Mesenchymal stem cell (in vitro differentiated cells and primary cell): ENCODE data around the gene VRK3.
"Not testable (repeated sequence)": the region's sequence is repeated elsewhere in the genome, so short reads cannot be mapped to it uniquely, and the experiment has no call there.

Experiments
- DNase-seq: peaks from one replicate; pipeline ENCODE4 v3.0.0-alpha.2; 2013
- H2AFZ ChIP-seq: one replicate; pipeline ENCODE4 v1.6.1; 2013; ENCODE audit warnings: low read depth, mild to moderate bottlenecking, control low read depth, inconsistent platforms, low read length, moderate library complexity
- H2AK5ac ChIP-seq: 2 replicates; pipeline ENCODE4 v1.6.1; 2013; ENCODE audit warnings: low read length, moderate library complexity, mild to moderate bottlenecking, inconsistent platforms; ENCODE audit not compliant: severe bottlenecking
- H2BK120ac ChIP-seq: one replicate; pipeline ENCODE4 v1.6.1; 2013; ENCODE audit warnings: low read depth, mild to moderate bottlenecking, inconsistent platforms, low read length, moderate library complexity
- H2BK12ac ChIP-seq, 2 experiments: one replicate each; pipeline ENCODE4 v1.6.1; 2013; ENCODE audit warnings: inconsistent platforms in 2 of 2, low read length in 2 of 2, mild to moderate bottlenecking in 2 of 2, moderate library complexity in 2 of 2, control low read depth in 1 of 2
- H2BK15ac ChIP-seq: one replicate; pipeline ENCODE4 v1.6.1; 2013; ENCODE audit warnings: mild to moderate bottlenecking, low read depth, inconsistent platforms; ENCODE audit not compliant: poor library complexity, severe bottlenecking
- H2BK5ac ChIP-seq: 2 replicates; pipeline ENCODE4 v1.6.1; 2013; ENCODE audit warnings: low read depth, mild to moderate bottlenecking, low read length, control low read depth, inconsistent platforms; ENCODE audit not compliant: poor library complexity, severe bottlenecking
- H3K14ac ChIP-seq, 2 experiments: one replicate each; pipeline ENCODE4 v1.6.1; 2013; ENCODE audit warnings: inconsistent platforms in 2 of 2, low read length in 2 of 2, control low read depth in 1 of 2, mild to moderate bottlenecking in 1 of 2, moderate library complexity in 1 of 2
- H3K18ac ChIP-seq, 2 experiments: one replicate each; pipeline ENCODE4 v1.6.1; 2013; ENCODE audit warnings: inconsistent platforms in 2 of 2, low read length in 2 of 2, control low read depth in 1 of 2, low read depth in 1 of 2, mild to moderate bottlenecking in 1 of 2
- H3K23ac ChIP-seq, 2 experiments: one replicate each; pipeline ENCODE4 v1.6.1; 2013; ENCODE audit warnings: inconsistent platforms in 2 of 2, low read length in 2 of 2, mild to moderate bottlenecking in 2 of 2, moderate library complexity in 2 of 2, control low read depth in 1 of 2
- H3K27ac ChIP-seq: 2 replicates; pipeline ENCODE4 v1.5.1; 2013; ENCODE audit warnings: mild to moderate bottlenecking, moderate library complexity, low read length, control low read depth, inconsistent platforms; ENCODE audit not compliant: poor library complexity, severe bottlenecking
- H3K27me3 ChIP-seq, 2 experiments: 2 replicates each; pipeline versions ENCODE4 v1.6.1 to v1.7.0; 2013; ENCODE audit warnings: low read length in 2 of 2, mild to moderate bottlenecking in 2 of 2, moderate library complexity in 2 of 2, control low read depth in 1 of 2, inconsistent platforms in 1 of 2; ENCODE audit not compliant: control insufficient read depth in 1 of 2, insufficient read depth in 1 of 2
- H3K36me3 ChIP-seq, 2 experiments: 2 replicates each; pipeline versions ENCODE4 v1.6.1 to v1.7.0; 2013; ENCODE audit warnings: low read length in 2 of 2, control low read depth in 1 of 2, inconsistent platforms in 1 of 2, low read depth in 1 of 2, mild to moderate bottlenecking in 1 of 2; ENCODE audit not compliant: insufficient read depth in 2 of 2, control insufficient read depth in 1 of 2
- H3K4ac ChIP-seq, 2 experiments: one replicate each; pipeline ENCODE4 v1.6.1; 2013; ENCODE audit warnings: inconsistent platforms in 2 of 2, low read length in 2 of 2, mild to moderate bottlenecking in 2 of 2, moderate library complexity in 2 of 2, control low read depth in 1 of 2, low read depth in 1 of 2
- H3K4me1 ChIP-seq: 2 replicates; pipeline ENCODE4 v1.6.1; 2013; ENCODE audit warnings: low read depth, low read length, control low read depth; ENCODE audit not compliant: control insufficient read depth, insufficient read depth
- H3K4me2 ChIP-seq: 2 replicates; pipeline ENCODE4 v1.6.1; 2013; ENCODE audit warnings: low read length, mild to moderate bottlenecking, inconsistent platforms; ENCODE audit not compliant: poor library complexity, severe bottlenecking
- H3K4me3 ChIP-seq, 2 experiments: 2 replicates each; pipeline versions ENCODE4 v1.5.1 to v1.7.0; 2013; ENCODE audit warnings: low read length in 2 of 2, mild to moderate bottlenecking in 2 of 2, control low read depth in 1 of 2, low read depth in 1 of 2; ENCODE audit not compliant: insufficient read depth in 1 of 2
- H3K79me1 ChIP-seq: replicated peaks from 2 replicates; pipeline ENCODE4 v1.6.1; 2013; ENCODE audit warnings: mild to moderate bottlenecking, control low read depth, low read length, inconsistent platforms; ENCODE audit not compliant: poor library complexity, severe bottlenecking
- H3K9ac ChIP-seq: 2 replicates; pipeline ENCODE4 v1.7.0; 2013; ENCODE audit warnings: mild to moderate bottlenecking, low read length, moderate library complexity
- H3K9me3 ChIP-seq: 2 replicates; pipeline ENCODE4 v1.7.0; 2013; ENCODE audit warnings: mild to moderate bottlenecking, low read length; ENCODE audit not compliant: control insufficient read depth
- H4K8ac ChIP-seq: one replicate; pipeline ENCODE4 v1.6.1; 2013; ENCODE audit warnings: inconsistent platforms, mild to moderate bottlenecking, low read length, moderate library complexity
- H4K91ac ChIP-seq: one replicate; pipeline ENCODE4 v1.6.1; 2013; ENCODE audit warnings: mild to moderate bottlenecking, low read length, inconsistent platforms
- WGBS: methylation state at CpG from one replicate; pipeline ENCODE4 v1.1.7; 2013; ENCODE audit warnings: mixed read lengths; 5-methylcytosine and 5-hydroxymethylcytosine counted together

VRK3 gene

GRCh38 chr19:50053119-50053518, 27.9 kb upstream of the VRK3 start:
- no peak overlapping the region for H4K8ac ChIP-seq
- H3K79me1 ChIP-seq: no peaks in the 10 kb centered on the region
- WGBS: 73% methylated on average over 1 of the region's 4 CpGs
- H3K9me3 ChIP-seq: peaks cover 6% of the 10 kb centered on the region
- H3K14ac ChIP-seq: no peak overlapping the region
- H3K18ac ChIP-seq: no peak overlapping the region
- H3K4me3 ChIP-seq: no peak overlapping the region
- H2BK15ac ChIP-seq: no peak overlapping the region
- H4K91ac ChIP-seq: no peak overlapping the region
- no peaks in the 10 kb centered on the region for H3K4me1 ChIP-seq
- H3K27ac ChIP-seq: no peak overlapping the region
- no peak for DNase-seq
- H2BK12ac ChIP-seq: no peak overlapping the region
- H2BK120ac ChIP-seq: no peak overlapping the region
- H3K9ac ChIP-seq: no peak overlapping the region
- H3K23ac ChIP-seq: no peak overlapping the region
- no peak overlapping the region for H3K4ac ChIP-seq
- no peak overlapping the region for H2AK5ac ChIP-seq
- no peak overlapping the region for H2AFZ ChIP-seq
- H3K36me3 ChIP-seq: peaks cover 5 to 9% of the 10 kb centered on the region in 2 experiments
- H3K4me2 ChIP-seq: no peak overlapping the region
- H3K27me3 ChIP-seq: no peaks in the 10 kb centered on the region
- H2BK5ac ChIP-seq: no peak overlapping the region

- Histone ChIP-seq H3K14ac (no peak overlapping the region), H3K9me3 (peaks cover 8% of the 10 kb centered on the region), H3K18ac (no peak overlapping the region), H3K4me2 (no peak overlapping the region), H3K4me3 (no peak overlapping the region), H3K9ac (peak overlapping the region; percentile 97), H3K79me1 (no peaks in the 10 kb centered on the region), H3K4ac (no peak overlapping the region), H3K36me3 (peaks cover 13 to 16% of the 10 kb centered on the region in 2 experiments), H2AK5ac (no peak overlapping the region), H3K23ac (no peak overlapping the region), H4K8ac (no peak overlapping the region), H2BK12ac (no peak overlapping the region), H2BK120ac (no peak overlapping the region), H4K91ac (no peak overlapping the region), H3K27me3 (no peaks in the 10 kb centered on the region), H2BK5ac (no peak overlapping the region), H2BK15ac (no peak overlapping the region), H2AFZ (no peak overlapping the region), H3K27ac (no peak overlapping the region), H3K4me1 (no peaks in the 10 kb centered on the region)
- 85% methylated on average over 5 of the region's 8 CpGs for WGBS
- DNase-seq: no peak
Observed at GRCh38 chr19:50051964-50052363, 26.8 kb upstream of the VRK3 start.

- WGBS: 89% methylated on average over 13 of the region's 16 CpGs
- Histone ChIP-seq H3K9ac (peak overlapping the region; percentile 97), H3K4me3 (peak overlapping the region in 1 of 2 experiments; percentile 85), H3K9me3 (peaks cover 14% of the 10 kb centered on the region), H3K36me3 (peaks cover 19 to 22% of the 10 kb centered on the region in 2 experiments)
- H3K27me3 ChIP-seq, H2BK120ac ChIP-seq, H3K18ac ChIP-seq, H3K27ac ChIP-seq, H3K4ac ChIP-seq, DNase-seq, H3K14ac ChIP-seq, H2BK5ac ChIP-seq, H3K4me2 ChIP-seq, H3K4me1 ChIP-seq, H4K91ac ChIP-seq, H3K79me1 ChIP-seq, H3K23ac ChIP-seq, H4K8ac ChIP-seq, H2BK12ac ChIP-seq, H2AFZ ChIP-seq, H2AK5ac ChIP-seq, H2BK15ac ChIP-seq: not testable (repeated sequence)
Observed at GRCh38 chr19:50051228-50051895, 26.2 kb upstream of the VRK3 start.

GRCh38 chr19:50050406-50051227, 25.4 kb upstream of the VRK3 start:
- peaks cover 27 to 30% of the 10 kb centered on the region in 2 experiments for H3K36me3 ChIP-seq
- H3K14ac ChIP-seq: no peak overlapping the region
- H3K4ac ChIP-seq: no peak overlapping the region
- peaks cover 4% of the 10 kb centered on the region for H3K79me1 ChIP-seq
- no peak overlapping the region for H2BK5ac ChIP-seq
- H2BK15ac ChIP-seq: no peak overlapping the region
- no peak overlapping the region for H2BK12ac ChIP-seq
- 77% methylated on average over 49 of the region's 52 CpGs for WGBS
- no peak overlapping the region for H3K4me2 ChIP-seq
- peak overlapping the region in 1 of 2 experiments; percentile 85 for H3K4me3 ChIP-seq
- no peak overlapping the region for H3K27ac ChIP-seq
- H2AFZ ChIP-seq: no peak overlapping the region
- no peak overlapping the region for H3K18ac ChIP-seq
- H3K4me1 ChIP-seq: no peaks in the 10 kb centered on the region
- no peak overlapping the region for H2BK120ac ChIP-seq
- DNase-seq: peak; percentile 55
- no peaks in the 10 kb centered on the region for H3K27me3 ChIP-seq
- peaks cover 19% of the 10 kb centered on the region for H3K9me3 ChIP-seq
- H3K23ac ChIP-seq: no peak overlapping the region
- H2AK5ac ChIP-seq: no peak overlapping the region
- peak overlapping the region; percentile 97 for H3K9ac ChIP-seq
- no peak overlapping the region for H4K91ac ChIP-seq
- H4K8ac ChIP-seq: no peak overlapping the region
